Measurements from ENCODE around the gene PPT2. TPM values are rescaled to one million over a fixed set of nuclear protein-coding genes. Genes with fewer than 3 reads are reported as not detected.

The PPT2 gene
- total RNA-seq, 4 donors from 2014 or later: 42.8 to 183 (median 72.2) TPM

- peak overlapping the region; percentile 93 for H3K4me3 ChIP-seq
- no peaks in the 10 kb centered on the region for H3K27me3 ChIP-seq
- no peak for DNase-seq (ENCODE audit: low spot score in 2 of 2)
- H3K36me3 ChIP-seq: peaks cover 26% of the 10 kb centered on the region
- peaks cover 60% of the 10 kb centered on the region for H3K4me1 ChIP-seq
- 3% methylated on average over 24 of the region's 24 CpGs for WGBS
- H3K9me3 ChIP-seq: no peaks in the 10 kb centered on the region
- TF ChIP-seq POLR2A (IDR thresholded peaks at IDR 0.05) (no peak), CTCF (IDR thresholded peaks at IDR 0.05) (no peak)
- H3K27ac ChIP-seq: peak overlapping the region; percentile 96
These were observed 24.9 kb downstream of the PPT2 start for GRCh38 chr6:32178547-32179440.

GRCh38 chr6:32179766-32180405, 25.9 kb downstream of the PPT2 start:
- H3K4me3 ChIP-seq: peak overlapping the region; percentile 93
- 68% methylated on average over 10 of the region's 10 CpGs for WGBS

GRCh38 chr6:32181148-32181702, 27.3 kb downstream of the PPT2 start:
- WGBS: 92% methylated on average over 15 of the region's 15 CpGs
- H3K27ac ChIP-seq: peak overlapping the region; percentile 20
- DNase-seq (ENCODE audit: low spot score in 2 of 2): no peak
- peaks cover 27% of the 10 kb centered on the region for H3K36me3 ChIP-seq
- TF ChIP-seq EP300 (IDR thresholded peaks at IDR 0.05): no peak
- no peak for TF ChIP-seq CTCF (IDR thresholded peaks at IDR 0.05)
- TF ChIP-seq POLR2AphosphoS5 (IDR thresholded peaks at IDR 0.05): no peak
- no peak for TF ChIP-seq POLR2A (IDR thresholded peaks at IDR 0.05)
- no peaks in the 10 kb centered on the region for H3K9me3 ChIP-seq
- H3K4me3 ChIP-seq: no peak overlapping the region
- no peaks in the 10 kb centered on the region for H3K27me3 ChIP-seq
- peaks cover 58% of the 10 kb centered on the region for H3K4me1 ChIP-seq

More at GRCh38 chr6:32179766-32180405, 25.9 kb downstream of the PPT2 start:
- Histone ChIP-seq H3K4me1 (peaks cover 61% of the 10 kb centered on the region), H3K9me3 (no peaks in the 10 kb centered on the region), H3K27ac (no peak overlapping the region), H3K27me3 (no peaks in the 10 kb centered on the region), H3K36me3 (peaks cover 26% of the 10 kb centered on the region)
- no peak for DNase-seq (ENCODE audit: low spot score in 2 of 2)
- TF ChIP-seq CTCF (IDR thresholded peaks at IDR 0.05) (no peak), EP300 (IDR thresholded peaks at IDR 0.05) (no peak), POLR2A (IDR thresholded peaks at IDR 0.05) (no peak), POLR2AphosphoS5 (IDR thresholded peaks at IDR 0.05) (no peak)

GRCh38 chr6:32181915-32182529, 28.1 kb downstream of the PPT2 start:
- peaks cover 35% of the 10 kb centered on the region for H3K36me3 ChIP-seq
- H3K4me3 ChIP-seq: no peak overlapping the region
- no peak for DNase-seq (ENCODE audit: low spot score in 2 of 2)
- peaks cover 58% of the 10 kb centered on the region for H3K4me1 ChIP-seq
- H3K27ac ChIP-seq: peak overlapping the region; percentile 31
- TF ChIP-seq POLR2A (IDR thresholded peaks at IDR 0.05) (no peak), CTCF (IDR thresholded peaks at IDR 0.05) (no peak), EP300 (IDR thresholded peaks at IDR 0.05) (no peak), POLR2AphosphoS5 (IDR thresholded peaks at IDR 0.05) (no peak)
- no peaks in the 10 kb centered on the region for H3K9me3 ChIP-seq
- 54% methylated on average over 10 of the region's 10 CpGs for WGBS
- H3K27me3 ChIP-seq: no peaks in the 10 kb centered on the region

Measured in suprapubic skin (tissue), 4 donors.